Chondrocyte (in vitro differentiated cells): ENCODE data around the gene AAGAB. TPM values are rescaled to one million over a fixed set of nuclear protein-coding genes. Genes with fewer than 3 reads are reported as not detected.

Experiments used
- DNase-seq: peaks from one replicate; pipeline ENCODE4 v3.0.0; 2021; ENCODE audit warnings: mixed read lengths, low spot score
- H3K27ac Mint-ChIP-seq: one replicate; pipeline ENCODE4 v1.8.0; 2021; ENCODE audit warnings: mild to moderate bottlenecking, moderate library complexity, mixed read lengths; ENCODE audit not compliant: unreplicated experiment
- H3K27me3 Mint-ChIP-seq: 2 replicates; pipeline ENCODE4 v1.8.0; 2021; ENCODE audit warnings: low read depth, mixed read lengths
- H3K36me3 Mint-ChIP-seq: 2 replicates; pipeline ENCODE4 v1.8.0; 2021; ENCODE audit warnings: low read depth, mixed read lengths
- H3K4me1 Mint-ChIP-seq: 2 replicates; pipeline ENCODE4 v1.8.0; 2021; ENCODE audit warnings: low read depth, mild to moderate bottlenecking, mixed read lengths
- H3K4me3 Mint-ChIP-seq: one replicate; pipeline ENCODE4 v1.8.0; 2021; ENCODE audit warnings: mild to moderate bottlenecking, moderate library complexity, mixed read lengths; ENCODE audit not compliant: unreplicated experiment
- H3K9me3 Mint-ChIP-seq: 2 replicates; pipeline ENCODE4 v1.8.0; 2021; ENCODE audit warnings: low read depth, mixed read lengths
- CTCF ChIP-seq: fragments of 200-600 bp; sonication (generic); IDR thresholded peaks from 2 replicates; pipeline ENCODE4 v1.5.0; 2021; ENCODE audit warnings: antibody characterized with exemption, mild to moderate bottlenecking, moderate library complexity
- total RNA-seq: library from RNA; stranded (reverse); gene quantifications from 3 replicates; pipeline ENCODE4 v1.2.1, GENCODE V29; 2021

The AAGAB gene
- total RNA-seq, 1 donor from 2014 or later: 32.0 TPM

GRCh38 chr15:67276666-67277065 lies 22.2 kb upstream of the AAGAB start:
- Mint-ChIP-seq H3K4me1 (peaks cover 3% of the 10 kb centered on the region), H3K4me3 (no peak overlapping the region), H3K27ac (no peak overlapping the region), H3K36me3 (peaks cover 5% of the 10 kb centered on the region), H3K9me3 (peaks cover 20% of the 10 kb centered on the region), H3K27me3 (no peaks in the 10 kb centered on the region)
- DNase-seq: no peak
- no peak for TF ChIP-seq CTCF

DNA sequence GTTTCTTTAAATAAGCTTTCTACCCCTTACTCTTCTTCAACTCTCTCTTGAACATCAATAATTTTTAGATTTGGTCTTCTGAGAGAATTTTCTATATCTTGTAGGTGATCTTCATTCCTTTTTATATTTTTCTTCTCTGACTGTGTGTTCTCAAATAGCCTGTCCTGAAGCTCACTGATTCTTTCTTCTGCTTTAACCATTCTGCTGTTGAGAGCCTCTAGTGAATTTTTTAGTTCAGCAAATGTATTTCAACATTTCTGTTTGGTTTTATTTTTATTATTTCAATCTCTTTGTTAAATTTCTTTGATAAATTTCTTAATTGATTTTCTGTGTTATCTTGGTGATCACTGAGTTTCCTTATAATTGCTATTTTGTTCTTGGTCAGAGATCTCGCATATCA lies 19.8 kb upstream of the AAGAB start:
- no peak overlapping the region for H3K27ac Mint-ChIP-seq
- H3K9me3 Mint-ChIP-seq: peaks cover 30% of the 10 kb centered on the region
- no peak for DNase-seq
- H3K4me3 Mint-ChIP-seq: no peak overlapping the region
- no peaks in the 10 kb centered on the region for H3K27me3 Mint-ChIP-seq
- peaks cover 5% of the 10 kb centered on the region for H3K36me3 Mint-ChIP-seq
- H3K4me1 Mint-ChIP-seq: no peaks in the 10 kb centered on the region
- TF ChIP-seq CTCF: no peak

DNA sequence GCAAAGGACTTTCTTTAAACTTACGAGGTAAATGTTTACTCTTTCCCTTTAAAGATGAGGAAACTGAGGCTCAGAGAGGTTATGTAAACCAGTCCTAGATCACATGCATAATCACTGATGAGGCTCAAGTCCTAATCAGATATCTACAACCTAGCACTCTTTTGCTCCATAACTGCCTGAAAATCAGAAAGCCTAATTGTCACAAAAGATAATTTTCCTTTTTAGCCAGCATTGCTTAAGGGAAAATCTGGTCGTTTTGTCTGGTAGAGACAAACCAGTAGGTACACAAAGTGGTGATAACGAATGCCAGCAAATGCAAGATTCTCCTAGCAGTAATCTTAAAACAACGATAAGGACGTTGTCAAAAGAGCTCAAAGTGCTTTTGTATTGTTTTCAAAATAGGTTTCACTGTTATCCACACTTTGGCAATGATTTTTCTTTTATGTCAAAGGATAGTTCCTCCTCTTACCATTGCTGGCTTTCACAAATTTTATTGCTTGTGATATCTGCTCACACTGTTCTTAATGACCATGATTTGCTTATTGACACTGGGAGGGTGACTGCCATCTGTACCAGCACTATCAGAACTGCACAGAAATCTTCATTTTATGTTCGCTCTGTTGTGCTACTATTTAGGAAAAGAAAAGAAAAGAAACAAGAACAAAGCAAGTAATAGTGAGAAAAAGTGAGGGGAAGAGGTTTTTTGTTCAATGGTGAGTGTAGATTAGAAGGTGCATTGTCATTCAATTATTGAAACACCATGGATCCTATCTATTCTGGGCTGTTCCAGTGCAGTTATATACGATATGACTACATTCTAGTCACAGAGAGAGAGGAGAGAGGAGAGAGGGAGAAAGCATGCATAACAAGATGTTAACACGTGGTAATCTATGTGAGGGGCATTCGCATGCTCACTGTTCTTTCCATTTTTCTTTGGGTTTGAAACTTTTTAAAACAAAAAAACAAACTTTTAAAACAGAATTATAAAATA lies 13.8 kb upstream of the AAGAB start:
- Mint-ChIP-seq H3K36me3 (no peaks in the 10 kb centered on the region), H3K27me3 (no peaks in the 10 kb centered on the region), H3K4me3 (no peak overlapping the region), H3K27ac (no peak overlapping the region), H3K9me3 (peaks cover 18% of the 10 kb centered on the region), H3K4me1 (no peaks in the 10 kb centered on the region)
- no peak for TF ChIP-seq CTCF
- DNase-seq: no peak

- no peaks in the 10 kb centered on the region for H3K4me1 Mint-ChIP-seq
- TF ChIP-seq CTCF: no peak
- H3K4me3 Mint-ChIP-seq: no peak overlapping the region
- no peak overlapping the region for H3K27ac Mint-ChIP-seq
- DNase-seq: no peak
- H3K9me3 Mint-ChIP-seq: peaks cover 14% of the 10 kb centered on the region
- no peaks in the 10 kb centered on the region for H3K27me3 Mint-ChIP-seq
- H3K36me3 Mint-ChIP-seq: no peaks in the 10 kb centered on the region
These were observed 13.0 kb upstream of the AAGAB start for GRCh38 chr15:67267440-67267839.

DNA sequence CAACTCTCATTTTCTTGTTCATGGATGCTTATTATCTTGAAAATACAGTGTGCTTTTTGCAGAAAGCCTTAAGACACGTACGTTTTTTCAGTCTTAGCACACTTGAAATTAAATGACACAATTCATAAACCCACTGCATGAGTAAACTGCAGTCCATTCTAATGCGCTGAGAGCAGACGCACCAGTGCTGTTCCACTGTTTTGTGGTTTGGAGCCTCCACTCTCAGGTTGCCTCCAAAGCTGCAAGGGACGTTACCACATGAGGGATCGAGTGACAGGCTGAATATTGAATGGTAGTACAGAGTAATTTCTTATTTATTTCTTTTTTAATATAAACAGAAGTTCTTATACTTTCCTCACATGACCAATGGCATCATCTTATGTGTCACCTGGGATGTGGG lies 12.4 kb upstream of the AAGAB start:
- no peak overlapping the region for H3K27ac Mint-ChIP-seq
- no peaks in the 10 kb centered on the region for H3K36me3 Mint-ChIP-seq
- no peak for DNase-seq
- no peaks in the 10 kb centered on the region for H3K4me1 Mint-ChIP-seq
- peaks cover 11% of the 10 kb centered on the region for H3K9me3 Mint-ChIP-seq
- TF ChIP-seq CTCF: no peak
- H3K4me3 Mint-ChIP-seq: no peak overlapping the region
- H3K27me3 Mint-ChIP-seq: no peaks in the 10 kb centered on the region
